ENCODE data around the gene GRK1. TPM values are rescaled to one million over a fixed set of nuclear protein-coding genes. Genes with fewer than 3 reads are reported as not detected.
A peak's percentile ranks its signal among the peaks of the same experiment; 100 is the strongest.
"Not testable (repeated sequence)": the region's sequence is repeated elsewhere in the genome, so short reads cannot be mapped to it uniquely, and the experiment has no call there.

GRK1 gene
- not detected for total RNA-seq

DNA sequence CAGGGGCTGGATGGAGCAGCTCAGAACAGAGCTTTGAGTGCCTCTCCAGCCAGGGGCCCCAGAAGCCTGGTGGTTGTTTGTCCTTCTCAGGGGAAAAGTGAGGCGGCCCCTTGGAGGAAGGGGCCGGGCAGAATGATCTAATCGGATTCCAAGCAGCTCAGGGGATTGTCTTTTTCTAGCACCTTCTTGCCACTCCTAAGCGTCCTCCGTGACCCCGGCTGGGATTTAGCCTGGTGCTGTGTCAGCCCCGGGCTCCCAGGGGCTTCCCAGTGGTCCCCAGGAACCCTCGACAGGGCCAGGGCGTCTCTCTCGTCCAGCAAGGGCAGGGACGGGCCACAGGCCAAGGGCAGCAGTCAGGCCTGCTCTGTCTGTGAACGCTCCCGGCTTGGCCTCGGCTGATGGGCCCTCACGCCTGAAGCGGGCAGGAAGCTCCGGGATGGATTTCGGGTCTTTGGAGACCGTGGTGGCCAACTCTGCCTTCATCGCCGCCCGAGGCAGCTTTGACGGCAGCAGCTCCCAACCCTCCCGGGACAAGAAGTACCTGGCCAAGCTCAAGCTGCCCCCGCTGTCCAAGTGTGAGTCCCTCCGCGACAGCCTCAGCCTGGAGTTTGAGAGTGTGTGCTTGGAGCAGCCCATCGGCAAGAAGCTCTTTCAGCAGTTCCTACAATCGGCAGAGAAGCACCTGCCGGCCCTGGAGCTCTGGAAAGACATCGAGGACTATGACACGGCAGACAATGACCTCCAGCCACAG lies at the start of gene GRK1:
TSS of gene GRK1 (plus strand) at position 269 of the 751 bp plus-strand sequence. CDS start at position 437, 168 bp downstream.
- no peaks in the 10 kb centered on the region for H3K36me3 Mint-ChIP-seq
- no peak within 1 kb of the TSS for H3K27ac Mint-ChIP-seq
- H3K9me3 Mint-ChIP-seq (ENCODE audit: low read depth), result peaks cover under 1% of the 10 kb centered on the region
- peaks cover 4% of the 10 kb centered on the region for H3K27me3 Mint-ChIP-seq
- H3K4me3 Mint-ChIP-seq, result no peak within 1 kb of the TSS
- H3K4me1 Mint-ChIP-seq, result peaks cover under 1% of the 10 kb centered on the region
- no peak for DNase-seq
- no peak for ATAC-seq
- CTCF ChIA-PET, result no interaction called here

DNA sequence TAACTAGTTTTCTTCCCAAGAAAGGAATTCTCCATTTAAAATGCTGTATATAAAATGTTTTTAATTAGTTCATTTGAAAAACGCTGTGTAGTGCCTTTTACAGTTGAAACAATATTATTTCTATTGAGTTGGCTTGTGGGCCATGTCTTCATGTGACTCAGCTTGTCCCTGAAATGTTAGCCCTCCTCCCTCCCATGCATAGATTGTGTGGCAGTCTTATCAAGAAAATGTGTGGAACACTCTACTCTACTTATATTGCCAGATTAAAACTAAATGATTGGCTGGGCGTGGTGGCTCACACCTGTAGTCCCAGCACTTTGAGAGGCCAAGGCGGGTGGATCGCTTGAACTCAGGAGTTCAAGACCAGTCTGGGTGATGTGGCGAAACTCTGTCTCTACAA lies 49.1 kb upstream of the GRK1 start:
- H3K4me1 Mint-ChIP-seq, result no peaks in the 10 kb centered on the region
- H3K27me3 Mint-ChIP-seq, result no peaks in the 10 kb centered on the region
- DNase-seq, result no peak
- H3K4me3 Mint-ChIP-seq, result no peak overlapping the region
- no peak for ATAC-seq
- H3K27ac Mint-ChIP-seq, result no peak overlapping the region
- CTCF ChIA-PET, result no interaction called here
- H3K9me3 Mint-ChIP-seq (ENCODE audit: low read depth), result no peaks in the 10 kb centered on the region
- H3K36me3 Mint-ChIP-seq, result peaks cover 13% of the 10 kb centered on the region

DNA sequence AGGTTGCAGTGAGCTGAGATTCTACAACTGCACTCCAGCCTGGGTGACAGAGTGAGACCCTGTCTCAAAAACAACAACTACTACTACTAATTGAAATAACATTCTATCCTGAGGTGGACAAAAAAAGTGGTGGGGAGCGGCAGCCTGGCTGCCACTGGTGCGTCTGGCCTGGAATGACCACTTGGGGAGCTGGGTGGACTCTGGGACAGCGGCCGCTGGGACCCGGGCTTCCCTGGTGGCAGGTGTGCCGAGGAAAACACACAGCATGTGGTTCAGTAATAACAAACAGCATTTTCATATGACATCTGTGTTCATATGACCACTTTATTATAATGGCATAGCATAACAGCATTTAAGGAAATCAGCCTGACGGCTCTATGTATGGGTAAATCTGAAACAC lies 48.6 kb upstream of the GRK1 start:
- no peaks in the 10 kb centered on the region for H3K9me3 Mint-ChIP-seq (ENCODE audit: low read depth)
- DNase-seq (no peak), ATAC-seq (no peak)
- CTCF ChIA-PET, result no interaction called here
- peaks cover 16% of the 10 kb centered on the region for H3K36me3 Mint-ChIP-seq
- H3K27me3 Mint-ChIP-seq, result no peaks in the 10 kb centered on the region
- no peak overlapping the region for H3K27ac Mint-ChIP-seq
- H3K4me3 Mint-ChIP-seq, result no peak overlapping the region
- no peaks in the 10 kb centered on the region for H3K4me1 Mint-ChIP-seq

DNA sequence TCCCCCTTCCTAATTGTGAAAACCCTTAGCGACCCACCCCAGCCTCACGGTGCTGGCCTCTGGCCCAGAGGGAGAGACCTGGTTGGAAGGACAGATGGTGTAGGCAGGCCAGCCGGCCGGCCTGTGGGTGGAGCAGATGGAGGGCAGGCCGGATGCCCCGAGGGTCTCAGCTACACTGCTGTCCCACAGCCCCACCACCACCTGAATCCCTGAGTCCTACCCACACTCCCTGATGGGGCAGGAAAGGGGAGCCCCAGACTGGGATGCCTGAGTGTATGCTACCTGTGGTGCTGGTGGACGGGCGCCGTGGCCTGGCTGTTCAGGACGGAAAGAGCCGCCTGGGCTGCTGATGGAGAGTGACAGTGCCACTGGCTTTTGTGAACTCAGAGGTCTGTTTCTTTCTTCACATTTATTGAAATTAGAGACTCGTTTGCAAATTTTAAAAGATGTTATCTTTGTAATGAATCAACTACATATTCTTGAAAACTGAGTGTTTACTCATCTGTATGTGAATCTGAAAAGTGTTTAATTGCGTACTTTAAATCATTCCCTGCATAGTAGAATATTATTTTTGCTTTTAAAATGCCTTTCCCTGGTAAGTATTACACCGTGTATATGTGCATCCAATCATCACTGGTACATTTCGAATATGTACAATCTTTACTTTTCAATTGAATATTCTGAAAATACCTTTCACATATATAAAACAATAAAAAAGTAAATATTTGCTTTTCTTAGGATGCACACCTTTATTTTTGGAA lies 46.8 kb upstream of the GRK1 start:
- ATAC-seq (no peak), DNase-seq (no peak)
- Mint-ChIP-seq H3K27ac (no peak overlapping the region), H3K4me3 (no peak overlapping the region), H3K27me3 (no peaks in the 10 kb centered on the region), H3K9me3 (ENCODE audit: low read depth) (no peaks in the 10 kb centered on the region), H3K36me3 (peaks cover 30% of the 10 kb centered on the region), H3K4me1 (no peaks in the 10 kb centered on the region)
- CTCF ChIA-PET, result no interaction called here

DNA sequence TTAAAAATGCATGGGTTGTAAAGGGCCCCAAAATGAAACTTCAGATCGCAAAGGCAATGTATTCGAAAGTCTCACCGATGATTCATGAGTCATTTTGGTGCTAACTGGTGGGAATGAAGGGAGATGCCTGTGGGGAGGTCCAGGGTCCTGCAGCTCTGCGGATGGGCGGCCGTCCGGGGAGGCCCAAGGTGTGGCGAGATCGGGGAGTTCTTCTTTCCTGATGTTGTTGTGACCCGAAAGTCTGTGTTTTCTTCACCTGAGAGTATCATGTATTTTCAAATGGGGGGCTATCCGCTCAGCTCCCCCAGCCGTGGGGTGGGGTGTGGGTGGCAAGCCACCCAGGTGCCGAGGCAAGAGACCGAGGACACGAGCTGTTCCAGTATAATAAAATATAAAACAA lies 46.0 kb upstream of the GRK1 start:
- CTCF ChIA-PET, result no interaction called here

DNA sequence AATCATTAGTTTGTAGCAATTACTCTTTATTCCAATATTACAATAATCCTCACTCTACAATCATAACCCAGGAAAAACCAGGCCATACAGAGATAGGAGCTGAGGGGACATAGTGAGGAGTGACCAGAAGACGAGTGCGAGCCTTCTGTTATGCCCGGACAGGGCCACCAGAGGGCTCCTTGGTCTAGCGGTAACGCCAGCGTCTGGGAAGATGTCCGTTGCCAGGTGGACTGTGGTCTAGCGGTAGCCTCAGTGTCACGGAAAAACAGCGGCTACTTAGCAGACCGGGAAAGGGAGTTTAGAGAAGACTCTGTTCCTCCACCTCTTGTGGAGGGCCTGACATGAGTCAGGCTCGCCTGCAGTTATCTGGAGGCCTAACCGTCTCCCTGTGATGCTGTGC lies 45.5 kb upstream of the GRK1 start:
- H3K27me3 Mint-ChIP-seq; ATAC-seq; CTCF ChIA-PET; H3K27ac Mint-ChIP-seq; H3K4me1 Mint-ChIP-seq; H3K4me3 Mint-ChIP-seq; DNase-seq; H3K9me3 Mint-ChIP-seq (ENCODE audit: low read depth): not testable (repeated sequence)
- H3K36me3 Mint-ChIP-seq, result peaks cover 33% of the 10 kb centered on the region

More for the DNA sequence above, 46.0 kb upstream of the GRK1 start:
- no peaks in the 10 kb centered on the region for H3K4me1 Mint-ChIP-seq
- no peak for ATAC-seq
- no peak for DNase-seq
- no peaks in the 10 kb centered on the region for H3K27me3 Mint-ChIP-seq
- H3K4me3 Mint-ChIP-seq, result no peak overlapping the region
- H3K36me3 Mint-ChIP-seq, result peaks cover 31% of the 10 kb centered on the region
- no peak overlapping the region for H3K27ac Mint-ChIP-seq
- no peaks in the 10 kb centered on the region for H3K9me3 Mint-ChIP-seq (ENCODE audit: low read depth)

DNA sequence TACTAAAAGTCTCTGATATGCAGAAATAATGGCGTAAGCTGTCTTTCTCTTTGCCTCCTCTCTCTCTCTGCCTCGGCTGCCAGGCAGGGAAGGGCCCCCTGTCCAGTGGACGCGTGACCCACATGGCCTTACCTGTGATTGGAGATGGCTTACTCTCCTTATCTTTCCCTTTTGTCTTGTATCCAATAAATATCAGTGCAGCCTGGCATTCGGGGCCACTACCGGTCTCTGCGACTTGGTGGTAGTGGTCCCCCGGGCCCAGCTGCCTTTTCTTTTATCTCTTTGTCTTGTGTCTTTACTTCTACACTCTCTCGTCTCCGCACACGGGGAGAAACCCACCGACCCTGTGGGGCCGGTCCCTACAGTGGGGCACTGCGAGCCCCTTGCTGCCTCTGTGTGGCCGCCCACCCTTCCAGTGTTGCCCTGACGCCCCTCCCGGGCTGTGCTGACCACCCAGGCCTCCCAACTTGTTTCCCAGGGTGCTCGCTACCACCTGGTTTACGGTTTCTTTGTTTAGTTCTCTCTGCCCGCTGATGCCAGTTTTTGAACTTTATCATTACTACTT lies 45.0 kb upstream of the GRK1 start:
- H3K4me3 Mint-ChIP-seq; H3K4me1 Mint-ChIP-seq; H3K9me3 Mint-ChIP-seq (ENCODE audit: low read depth); H3K27me3 Mint-ChIP-seq; H3K27ac Mint-ChIP-seq; DNase-seq; CTCF ChIA-PET; ATAC-seq: not testable (repeated sequence)
- H3K36me3 Mint-ChIP-seq, result peaks cover 38% of the 10 kb centered on the region

DNA sequence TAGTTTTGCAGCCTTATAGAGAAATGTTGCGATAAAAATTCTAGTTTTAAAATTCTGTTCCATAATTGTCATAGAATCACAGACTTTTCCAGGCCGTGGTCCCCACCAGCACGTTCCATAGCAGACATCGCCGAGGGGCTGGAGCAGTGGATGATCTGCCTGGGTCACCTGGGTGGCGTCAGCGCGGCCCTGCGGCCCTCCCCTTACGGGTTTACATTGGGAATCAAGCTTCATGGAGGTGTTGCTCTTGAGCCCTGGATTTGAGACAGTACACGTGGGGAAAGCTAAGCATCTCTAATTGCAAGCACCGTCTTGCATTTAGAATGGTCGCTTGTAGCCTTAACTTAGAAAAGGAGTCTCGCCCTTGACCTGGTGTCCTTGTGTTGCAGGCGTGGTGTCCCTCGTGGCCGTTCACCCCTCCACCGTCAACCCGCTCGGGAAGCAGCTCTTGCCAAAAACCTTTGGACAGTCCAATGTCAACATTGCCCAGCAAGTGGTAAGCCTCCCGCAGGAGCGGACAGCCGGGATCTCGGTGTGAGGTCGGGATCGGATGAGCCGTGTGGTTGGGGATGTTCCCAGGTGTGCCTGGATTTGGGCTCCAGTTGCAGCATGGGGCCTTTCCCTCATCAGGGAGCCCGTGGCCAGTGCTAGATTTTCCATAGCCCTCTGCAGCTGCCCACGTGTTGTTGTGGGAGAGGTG lies 44.1 kb upstream of the GRK1 start:
- Mint-ChIP-seq H3K36me3 (peaks cover 38% of the 10 kb centered on the region), H3K4me1 (no peaks in the 10 kb centered on the region), H3K27ac (no peak overlapping the region), H3K27me3 (no peaks in the 10 kb centered on the region), H3K9me3 (ENCODE audit: low read depth) (no peaks in the 10 kb centered on the region), H3K4me3 (no peak overlapping the region)
- ATAC-seq (no peak), DNase-seq (no peak)
- CTCF ChIA-PET, result no interaction called here

DNA sequence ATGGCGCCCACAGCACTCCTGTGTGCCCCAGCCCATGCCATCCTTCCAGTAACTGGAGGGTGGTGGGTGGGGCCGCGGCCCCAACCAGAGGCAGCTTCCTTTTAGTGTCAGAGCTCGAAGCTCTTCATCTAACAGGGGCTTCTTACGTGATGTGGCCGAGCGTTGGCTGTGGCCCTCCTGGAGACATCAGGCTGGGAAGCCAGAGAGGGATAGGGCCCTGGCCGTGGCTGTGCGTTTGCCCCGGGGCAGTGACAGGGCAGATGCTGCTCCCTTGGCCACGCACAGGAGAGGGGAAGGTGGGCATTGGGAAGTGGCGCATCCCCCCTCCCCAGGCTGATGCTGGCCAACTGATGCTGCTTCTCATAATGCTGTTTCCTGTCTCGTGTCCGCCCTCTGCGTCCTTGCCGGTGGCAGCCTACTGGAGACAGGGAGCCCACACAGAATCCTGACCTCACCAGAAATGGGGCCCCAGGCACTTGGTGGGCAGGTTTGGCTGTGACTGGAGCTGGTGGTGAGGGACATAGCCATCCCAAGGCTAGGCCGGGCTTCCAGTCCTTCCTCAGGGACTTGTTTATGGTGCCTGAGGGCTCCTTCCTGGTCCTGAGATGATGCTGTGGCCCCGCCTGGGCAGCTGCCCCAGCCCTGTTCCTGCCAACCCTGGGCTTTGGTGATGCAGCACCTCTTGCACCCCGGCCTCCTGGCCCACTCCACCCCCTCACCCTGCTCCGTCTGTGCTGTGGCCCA lies 43.4 kb upstream of the GRK1 start:
- ATAC-seq, result peak; percentile 33
- Mint-ChIP-seq H3K27me3 (no peaks in the 10 kb centered on the region), H3K9me3 (ENCODE audit: low read depth) (no peaks in the 10 kb centered on the region), H3K27ac (no peak overlapping the region), H3K4me3 (no peak overlapping the region), H3K36me3 (peaks cover 38% of the 10 kb centered on the region), H3K4me1 (no peaks in the 10 kb centered on the region)
- no peak for DNase-seq
- CTCF ChIA-PET, result no interaction called here

DNA sequence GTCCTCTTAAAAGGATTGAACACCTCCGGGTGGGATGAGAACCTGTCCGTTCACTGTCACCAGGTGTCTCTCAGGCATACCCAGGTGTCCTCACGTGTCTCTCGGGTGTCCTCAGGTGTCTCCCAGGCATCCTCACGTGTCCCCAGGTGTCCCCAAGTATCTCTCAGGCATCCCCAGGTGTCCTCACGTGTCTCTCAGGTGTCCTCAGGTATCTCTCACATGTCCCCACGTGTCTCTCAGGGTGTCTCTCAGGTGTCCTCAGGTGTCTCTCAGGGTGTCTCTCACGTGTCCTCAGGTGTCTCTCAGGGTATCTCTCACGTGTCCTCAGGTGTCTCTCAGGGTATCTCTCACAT lies 42.8 kb upstream of the GRK1 start:
- no peak for ATAC-seq
- Mint-ChIP-seq H3K36me3 (peaks cover 39% of the 10 kb centered on the region), H3K9me3 (ENCODE audit: low read depth) (no peaks in the 10 kb centered on the region)

DNA sequence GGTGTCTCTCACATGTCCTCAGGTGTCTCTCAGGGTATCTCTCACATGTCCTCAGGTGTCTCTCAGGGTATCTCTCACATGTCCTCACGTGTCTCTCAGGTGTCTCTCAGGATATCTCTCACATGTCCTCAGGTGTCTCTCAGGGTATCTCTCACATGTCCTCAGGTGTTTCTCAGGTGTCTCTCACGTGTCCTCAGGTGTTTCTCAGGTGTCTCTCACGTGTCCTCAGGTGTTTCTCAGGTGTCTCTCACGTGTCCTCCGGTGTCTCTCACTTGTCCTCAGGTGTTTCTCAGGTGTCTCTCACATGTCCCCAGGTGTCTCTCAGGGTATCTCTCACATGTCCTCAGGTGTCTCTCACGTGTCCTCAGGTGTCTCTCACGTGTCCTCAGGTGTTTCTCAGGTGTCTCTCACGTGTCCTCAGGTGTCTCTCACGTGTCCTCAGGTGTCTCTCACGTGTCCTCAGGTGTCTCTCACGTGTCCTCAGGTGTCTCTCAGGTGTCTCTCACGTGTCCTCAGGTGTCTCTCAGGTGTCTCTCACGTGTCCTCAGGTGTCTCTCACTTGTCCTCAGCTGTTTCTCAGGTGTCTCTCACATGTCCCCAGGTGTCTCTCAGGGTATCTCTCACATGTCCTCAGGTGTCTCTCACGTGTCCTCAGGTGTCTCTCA lies 42.2 kb upstream of the GRK1 start:
- ATAC-seq; CTCF ChIA-PET; H3K4me1 Mint-ChIP-seq; H3K9me3 Mint-ChIP-seq (ENCODE audit: low read depth); H3K27ac Mint-ChIP-seq; H3K27me3 Mint-ChIP-seq; DNase-seq; H3K4me3 Mint-ChIP-seq: not testable (repeated sequence)
- peaks cover 42% of the 10 kb centered on the region for H3K36me3 Mint-ChIP-seq

More for the DNA sequence above, 42.8 kb upstream of the GRK1 start:
- Mint-ChIP-seq H3K27me3 (no peaks in the 10 kb centered on the region), H3K4me1 (no peaks in the 10 kb centered on the region), H3K4me3 (no peak overlapping the region), H3K27ac (no peak overlapping the region)
- CTCF ChIA-PET, result no interaction called here
- no peak for DNase-seq

DNA sequence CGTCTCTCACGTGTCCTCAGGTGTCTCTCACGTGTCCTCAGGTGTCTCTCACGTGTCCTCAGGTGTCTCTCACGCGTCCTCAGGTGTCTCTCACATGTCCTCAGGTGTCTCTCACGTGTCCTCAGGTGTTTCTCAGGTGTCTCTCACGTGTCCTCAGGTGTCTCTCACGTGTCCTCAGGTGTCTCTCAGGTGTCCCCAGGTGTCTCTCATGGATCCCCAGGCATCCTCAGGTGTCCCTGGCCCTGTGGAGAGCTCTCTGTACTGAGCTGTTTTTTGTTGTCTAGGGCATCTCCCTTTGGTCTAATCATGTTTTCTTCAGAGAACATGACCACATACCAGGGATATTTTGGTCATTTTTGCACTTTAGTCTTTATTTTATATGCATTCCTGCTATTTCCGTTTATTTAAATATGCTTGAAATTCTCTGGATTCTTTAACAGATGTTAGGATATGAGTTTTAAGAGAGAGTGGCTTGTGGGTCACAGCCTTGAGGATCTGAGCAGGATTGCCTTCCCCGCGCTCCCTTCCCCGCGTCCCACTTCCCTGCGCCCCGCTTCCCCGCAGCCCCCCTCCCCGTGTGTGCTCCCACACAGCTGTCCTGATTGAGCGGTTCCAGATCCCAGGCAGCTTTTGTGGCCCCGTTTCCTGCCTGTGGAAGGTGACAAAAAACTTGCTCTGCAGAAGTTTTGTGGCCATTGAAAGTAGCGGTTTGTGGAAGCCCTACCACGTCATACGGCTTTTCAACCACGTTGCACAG lies 40.9 kb upstream of the GRK1 start:
- no peaks in the 10 kb centered on the region for H3K4me1 Mint-ChIP-seq
- H3K9me3 Mint-ChIP-seq (ENCODE audit: low read depth), result no peaks in the 10 kb centered on the region
- no peaks in the 10 kb centered on the region for H3K27me3 Mint-ChIP-seq
- H3K4me3 Mint-ChIP-seq, result no peak overlapping the region
- no peak overlapping the region for H3K27ac Mint-ChIP-seq
- no peak for ATAC-seq
- DNase-seq, result no peak
- peaks cover 48% of the 10 kb centered on the region for H3K36me3 Mint-ChIP-seq
- CTCF ChIA-PET, result interaction anchor here (0.8 kb wide), 1 partner anchor 11 kb away, joined by 3 read pairs; no protein-coding TSS in a partner anchor

All from activated CD8-positive, alpha-beta memory T cell treated with anti-CD3 and anti-CD28 coated beads, Interleukin-2, amount 10 ng/mL, durations not matched to agents 7 days and 5 days (primary cell).